ENCODE data around the gene AGT.
"Not testable (repeated sequence)": the region's sequence is repeated elsewhere in the genome, so short reads cannot be mapped to it uniquely, and the experiment has no call there.

AGT gene

GRCh38 chr1:230743899-230744298, 30.0 kb upstream of the AGT start:
- no peak for DNase-seq

DNA sequence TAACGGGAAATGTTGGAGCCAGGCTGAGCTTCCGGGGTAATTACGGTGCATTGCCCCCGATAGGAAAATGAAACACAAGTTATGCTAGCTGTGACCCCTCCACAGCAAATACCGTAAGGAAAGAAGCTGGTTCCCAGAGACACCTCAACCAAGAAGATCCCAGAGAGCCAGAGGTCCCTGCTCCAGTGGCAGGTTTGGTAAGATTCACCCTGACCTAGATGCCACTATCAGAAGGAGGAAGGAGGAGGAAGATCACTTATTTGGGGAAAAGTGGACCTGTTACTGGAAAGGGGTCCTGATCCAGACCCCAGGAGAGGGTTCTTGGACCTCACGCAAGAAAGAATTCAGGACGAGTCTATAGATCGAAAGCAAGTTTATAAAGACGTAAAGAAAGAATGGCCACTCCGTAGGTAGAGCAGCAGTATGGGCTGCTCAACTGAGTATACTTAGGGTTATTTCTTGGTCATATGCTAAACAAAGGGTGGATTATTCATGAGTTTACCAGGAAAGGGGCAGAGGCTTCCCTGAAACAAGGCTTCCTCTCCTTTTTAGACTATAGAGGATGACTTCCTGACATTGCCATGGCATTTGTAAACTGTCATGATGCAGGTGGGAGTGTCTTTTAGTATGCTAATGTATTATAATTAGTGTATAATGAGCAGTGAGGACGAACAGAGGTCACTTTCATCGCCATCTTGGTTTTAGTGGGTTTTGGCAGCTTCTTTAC, 25.8 kb upstream of the AGT start:
- DNase-seq = no peak

DNA sequence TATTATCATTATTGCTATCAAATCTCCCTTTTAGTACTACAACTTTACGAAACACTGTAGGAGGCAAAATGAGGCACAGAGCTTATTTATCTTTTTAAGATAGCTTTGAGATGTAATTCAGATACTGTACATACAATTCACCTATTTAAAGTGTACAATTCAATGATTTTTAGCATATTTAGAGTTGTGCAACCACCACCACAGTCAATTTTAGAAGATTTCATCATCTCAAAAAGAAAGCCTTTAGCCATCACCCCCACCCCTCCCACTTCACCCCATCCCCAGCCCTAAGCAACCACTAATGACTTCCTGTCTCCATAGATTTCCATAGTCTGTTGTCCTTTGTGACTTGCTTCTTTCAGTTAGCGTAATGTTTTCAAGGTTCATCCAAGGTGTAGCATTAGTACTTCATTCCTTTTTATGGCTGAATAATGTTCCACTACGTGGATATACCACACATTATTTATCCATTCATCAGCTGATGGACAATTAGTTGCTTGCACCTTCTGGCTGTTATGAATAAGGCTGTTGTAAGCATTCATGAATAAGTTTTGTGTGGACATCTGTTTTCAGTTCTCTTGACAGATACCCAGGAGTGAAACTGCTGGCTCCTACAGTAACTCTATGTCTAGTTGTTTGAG, 23.8 kb upstream of the AGT start:
- DNase-seq = no peak

GRCh38 chr1:230735447-230735846, 21.5 kb upstream of the AGT start:
- no peak for DNase-seq

GRCh38 chr1:230730977-230731376, 17.1 kb upstream of the AGT start:
- DNase-seq = no peak

DNA sequence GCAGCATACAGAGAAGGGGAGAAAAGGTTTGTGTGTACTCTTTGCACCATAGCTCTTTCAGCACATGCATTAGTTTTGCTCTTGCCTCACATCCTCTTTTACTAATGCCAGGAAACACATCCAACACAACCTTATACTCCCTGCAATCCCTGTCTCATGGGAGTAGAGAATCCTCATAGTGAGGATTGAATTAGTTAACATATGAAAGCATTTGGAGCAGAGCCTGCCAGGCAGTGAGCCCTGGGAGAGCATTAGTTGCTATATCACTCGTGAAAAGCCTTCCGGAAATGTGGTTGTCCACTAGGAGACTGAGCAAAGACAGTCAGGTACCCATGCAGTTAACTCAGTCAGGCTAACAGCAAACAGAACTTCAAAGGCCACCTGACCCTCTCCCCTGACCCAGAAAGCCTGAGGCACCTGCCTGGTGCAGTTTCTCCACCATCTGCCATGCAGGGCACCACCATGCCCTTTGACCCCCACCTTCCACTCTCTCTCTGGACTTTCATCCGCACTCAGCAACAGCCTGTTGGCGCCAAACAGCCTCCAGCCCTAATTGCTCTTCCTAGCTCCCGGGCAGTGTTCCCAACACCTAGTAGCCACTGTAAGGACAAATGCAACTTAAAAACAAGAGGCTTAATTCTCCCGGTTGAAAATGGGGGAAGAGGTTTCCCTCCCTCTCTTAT, 14.9 kb upstream of the AGT start:
- no peak for DNase-seq

GRCh38 chr1:230725256-230726012, 11.5 kb upstream of the AGT start:
- no peak for DNase-seq

GRCh38 chr1:230721849-230722522, 8.1 kb upstream of the AGT start:
- DNase-seq = not testable (repeated sequence)

DNA sequence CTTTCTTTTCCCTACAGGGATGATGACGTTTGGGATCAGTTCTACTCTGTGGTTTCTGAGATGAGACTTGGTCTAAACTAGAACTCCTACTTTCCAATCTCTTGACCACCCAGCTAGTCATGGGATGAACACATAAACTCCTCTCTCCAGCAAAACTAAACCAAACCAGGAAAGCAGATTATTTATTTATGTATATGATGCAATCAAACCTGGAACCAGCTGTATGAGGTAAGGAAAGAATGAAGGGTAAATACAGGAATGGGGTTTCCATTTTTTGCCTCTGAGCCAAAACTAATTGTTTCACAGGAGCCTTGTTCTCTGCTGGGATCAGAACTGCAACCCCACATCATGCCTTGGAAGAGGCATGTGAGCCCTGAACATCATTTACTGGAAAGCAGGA, 3.3 kb upstream of the AGT start:
- DNase-seq = no peak

GRCh38 chr1:230716453-230716852, 2.5 kb upstream of the AGT start:
- DNase-seq = not testable (repeated sequence)

DNA sequence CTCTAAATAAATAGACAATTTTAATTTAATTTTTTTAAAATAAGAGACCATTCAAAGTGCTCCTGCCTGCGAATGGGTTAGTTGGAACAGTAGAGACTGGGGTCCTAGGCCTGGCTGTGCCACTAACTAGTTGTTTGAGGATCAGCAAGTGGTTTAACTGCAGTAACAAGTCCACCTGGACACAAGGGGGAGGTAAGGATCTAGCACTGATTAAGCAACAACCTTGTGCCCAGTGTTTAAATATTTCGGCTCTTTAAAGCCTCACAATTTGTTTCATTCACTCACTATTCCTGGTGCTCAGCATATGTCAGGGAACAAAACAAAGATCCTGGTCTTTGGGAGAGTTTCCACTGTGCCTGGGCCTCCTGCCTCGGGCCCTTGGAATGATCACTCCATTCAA, 1.6 kb upstream of the AGT start:
- no peak for DNase-seq

GRCh38 chr1:230713547-230713914, 391 bp downstream of the AGT start:
- DNase-seq = no peak

DNA sequence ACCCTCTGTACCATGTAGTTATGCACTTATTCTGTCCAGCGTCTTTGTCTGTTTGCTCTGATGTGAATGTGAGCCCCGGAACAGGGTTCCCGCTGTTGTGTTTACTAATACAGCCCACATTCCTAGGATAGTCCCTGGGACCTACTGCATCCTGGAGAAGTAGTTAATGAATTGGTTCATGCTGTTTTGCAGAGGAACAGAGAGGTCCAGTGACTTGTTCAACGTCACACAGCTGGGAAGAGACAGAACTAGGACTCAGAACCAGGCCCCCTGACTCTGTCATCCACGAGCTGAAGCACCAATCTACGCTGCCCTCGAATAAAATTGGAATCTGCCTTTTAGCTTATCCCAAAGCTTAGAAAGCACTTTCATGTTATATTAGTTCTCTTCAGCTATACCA, 784 bp downstream of the AGT start:
- DNase-seq = no peak

DNA sequence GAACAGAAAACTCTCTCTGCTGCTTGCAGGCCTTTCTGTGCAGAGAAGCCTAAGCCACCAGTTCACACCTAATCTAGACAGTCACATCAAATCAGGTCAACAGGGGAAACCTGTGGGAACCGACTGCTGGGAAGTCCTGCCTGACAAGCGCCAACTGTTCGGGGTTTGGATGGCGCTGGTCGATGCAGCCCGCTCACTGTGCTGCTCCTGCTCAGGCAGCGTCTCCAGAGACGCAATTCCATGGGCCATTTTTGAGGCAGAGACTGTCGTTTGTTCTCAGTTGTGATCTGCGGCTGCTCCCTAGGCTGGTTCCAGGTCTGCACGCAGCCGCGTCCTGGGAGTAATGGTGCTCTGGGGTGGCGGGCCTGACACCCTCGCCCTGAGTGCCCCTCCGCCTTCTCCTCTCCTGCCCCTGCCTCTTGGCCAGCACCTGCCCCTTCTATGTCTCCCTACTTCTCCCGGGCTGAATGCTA, 1.4 kb downstream of the AGT start:
- DNase-seq = no peak

DNA sequence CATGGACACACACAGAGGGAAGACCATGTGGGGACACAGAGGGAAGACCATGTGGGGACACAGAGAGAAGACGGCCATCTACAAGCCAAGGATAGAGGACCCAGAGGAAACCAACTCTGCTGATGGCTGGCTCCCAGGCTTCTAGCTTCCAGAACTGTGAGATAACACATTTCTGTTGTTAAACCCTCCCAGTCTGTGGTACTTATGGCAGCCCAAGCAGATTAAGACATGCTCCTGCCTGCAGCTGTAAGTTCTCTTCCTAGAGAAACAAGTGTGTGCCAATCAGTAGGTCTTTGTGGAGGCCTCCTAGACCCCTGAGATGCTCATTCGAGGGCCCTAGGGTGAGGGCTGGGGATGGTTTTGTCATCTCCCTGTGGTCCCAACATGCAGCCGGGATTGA, 2.7 kb downstream of the AGT start:
- DNase-seq = no peak

- no peak for DNase-seq
Measured at GRCh38 chr1:230710543-230710904, 3.4 kb downstream of the AGT start.

GRCh38 chr1:230709619-230710542, 4.0 kb downstream of the AGT start:
- DNase-seq = no peak

DNA sequence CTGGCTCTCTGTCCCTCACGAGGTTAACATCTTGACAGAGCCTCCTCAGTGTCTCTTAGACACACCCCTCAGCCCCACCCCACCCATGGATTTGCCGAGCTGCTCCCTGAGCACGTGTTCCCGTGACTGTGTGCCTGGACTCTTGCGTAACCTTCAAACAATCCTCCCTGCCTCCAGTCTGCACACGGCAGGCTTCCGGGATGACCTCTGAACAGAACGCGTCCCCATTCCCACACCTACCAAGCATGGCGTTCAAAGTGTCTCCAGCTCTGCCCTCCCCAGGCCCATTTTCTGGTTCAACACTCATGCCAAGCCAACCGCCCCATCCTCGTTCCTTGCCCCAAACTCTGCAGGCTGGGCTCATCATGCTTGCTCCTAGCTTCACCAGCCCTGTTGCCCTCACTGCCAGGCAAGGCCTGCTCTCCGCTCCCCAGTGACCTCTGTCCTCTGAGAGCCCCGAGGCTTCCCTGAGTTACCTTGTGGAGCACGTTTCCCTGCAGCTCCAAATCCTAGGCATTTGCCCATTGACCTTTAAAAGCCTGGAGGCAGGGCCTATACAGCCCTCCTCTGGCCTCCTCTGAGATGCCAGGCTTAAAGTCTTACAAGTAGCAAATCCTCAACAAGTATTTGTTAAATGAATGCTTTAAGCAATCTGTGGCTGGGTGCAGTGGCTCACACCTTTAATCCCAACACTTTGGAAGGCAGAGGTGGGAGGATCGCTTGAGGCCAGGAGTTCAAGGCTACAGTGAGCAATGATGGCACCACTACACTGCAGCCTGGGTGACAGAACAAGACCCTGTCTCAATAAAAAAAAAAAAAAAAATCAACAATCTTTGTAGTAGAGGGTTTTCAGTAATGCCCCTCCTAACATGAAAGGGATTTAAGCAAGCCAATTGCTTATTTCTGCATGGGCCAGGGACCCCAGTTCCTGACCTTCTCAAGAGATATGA, 5.0 kb downstream of the AGT start:
- no peak for DNase-seq

GRCh38 chr1:230707732-230708630, 5.9 kb downstream of the AGT start:
- DNase-seq = no peak

Measured in stimulated activated CD4-positive, alpha-beta T cell treated with anti-CD3 and anti-CD28 coated beads, Interleukin-2, amount 100 ng/mL, for 48 hours (primary cell).